ENCODE data around the gene KIF13A.
"Not testable (repeated sequence)": the region's sequence is repeated elsewhere in the genome, so short reads cannot be mapped to it uniquely, and the experiment has no call there.

KIF13A gene

DNA sequence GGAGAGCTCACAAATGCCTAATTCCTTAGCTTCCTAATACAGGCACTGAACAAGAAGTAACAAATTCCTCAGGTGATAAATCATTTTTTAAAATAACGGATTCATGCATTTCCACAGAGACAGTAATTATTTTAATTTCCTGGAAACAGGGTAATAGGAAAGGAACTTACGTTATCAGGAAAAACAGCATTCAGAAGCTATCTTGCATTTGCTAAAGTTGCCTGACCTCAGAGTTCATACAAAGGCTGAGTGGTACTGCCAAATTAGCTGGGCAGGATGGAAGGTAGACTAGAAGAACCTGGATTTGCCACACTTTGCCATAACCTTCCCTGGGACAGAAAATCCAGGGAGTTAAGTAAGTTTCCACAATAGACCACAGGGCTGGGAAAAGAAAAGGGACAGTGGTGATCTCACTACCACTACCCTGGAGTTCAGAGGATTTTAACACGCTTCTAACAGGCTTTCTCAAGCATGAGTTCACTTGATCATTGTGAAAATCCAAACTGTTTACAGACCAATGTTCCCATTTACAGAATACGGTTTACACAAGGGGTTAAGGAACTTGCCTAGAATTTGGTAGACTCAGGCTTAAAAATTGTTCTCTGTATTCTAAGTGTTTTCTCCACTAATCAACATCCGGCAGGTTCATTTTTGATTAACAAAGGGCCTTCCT is 57.0 kb downstream of the KIF13A start:
- Histone ChIP-seq H3K9me3 (no peaks in the 10 kb centered on the region), H3K4me3 (no peak overlapping the region), H3K36me3 (replicated peaks) (no peaks in the 10 kb centered on the region), H3K27me3 (ENCODE audit: low read depth) (no peaks in the 10 kb centered on the region), H3K4me1 (peaks cover 29% of the 10 kb centered on the region)
- DNase-seq (ENCODE audit: low spot score in 2 of 2), result no peak
- in situ Hi-C loops (cut with MboI; ENCODE audit: low sequenced_read_pairs), result no loop called here

DNA sequence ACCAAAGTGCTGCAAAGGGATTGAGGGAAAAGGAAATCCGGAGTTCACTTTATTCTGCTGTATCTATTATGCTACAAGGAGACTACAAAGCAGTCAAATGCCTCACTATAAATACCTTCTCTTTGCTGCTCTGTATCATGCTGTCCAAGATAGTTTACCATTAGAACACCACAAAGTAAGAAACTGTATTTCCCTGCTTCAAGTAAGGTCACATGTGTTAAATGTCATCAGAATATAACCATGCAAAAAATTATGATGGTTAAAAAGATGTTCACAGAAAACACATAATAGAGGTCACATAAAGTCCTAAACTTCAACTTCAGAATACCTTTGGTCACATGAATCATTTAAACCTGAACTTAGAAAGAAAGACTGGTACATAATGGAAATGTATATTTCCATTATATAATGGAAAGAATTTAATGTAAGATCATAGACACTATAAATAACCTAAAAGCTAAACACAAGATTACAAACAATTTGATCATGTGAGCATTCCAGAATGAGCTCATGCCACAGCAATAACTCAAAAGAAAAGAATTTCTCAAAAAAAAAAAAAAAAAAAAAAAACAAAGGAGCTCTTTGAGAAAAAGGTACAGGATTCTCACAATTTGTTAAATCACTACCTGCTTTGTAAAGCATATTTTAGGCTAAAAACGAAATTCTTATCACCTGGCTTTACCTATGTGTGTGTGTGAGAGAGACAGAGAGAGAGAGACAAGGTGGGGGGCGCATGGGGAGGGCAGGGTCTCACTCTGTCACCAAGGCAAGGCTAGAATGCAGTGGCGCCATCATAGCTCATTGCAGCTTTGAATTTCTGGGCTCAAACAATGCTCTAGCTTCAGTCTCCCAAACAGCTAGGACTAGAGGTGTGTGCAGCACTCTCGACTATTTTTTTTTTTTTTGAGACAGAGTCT is 58.7 kb downstream of the KIF13A start:
- no peak overlapping the region for H3K4me3 ChIP-seq
- no peak for DNase-seq (ENCODE audit: low spot score in 2 of 2)
- in situ Hi-C loops (cut with MboI; ENCODE audit: low sequenced_read_pairs), result no loop called here
- H3K4me1 ChIP-seq, result peaks cover 26% of the 10 kb centered on the region
- H3K9me3 ChIP-seq, result no peaks in the 10 kb centered on the region
- no peaks in the 10 kb centered on the region for H3K27me3 ChIP-seq (ENCODE audit: low read depth)
- H3K36me3 ChIP-seq (replicated peaks), result no peaks in the 10 kb centered on the region

DNA sequence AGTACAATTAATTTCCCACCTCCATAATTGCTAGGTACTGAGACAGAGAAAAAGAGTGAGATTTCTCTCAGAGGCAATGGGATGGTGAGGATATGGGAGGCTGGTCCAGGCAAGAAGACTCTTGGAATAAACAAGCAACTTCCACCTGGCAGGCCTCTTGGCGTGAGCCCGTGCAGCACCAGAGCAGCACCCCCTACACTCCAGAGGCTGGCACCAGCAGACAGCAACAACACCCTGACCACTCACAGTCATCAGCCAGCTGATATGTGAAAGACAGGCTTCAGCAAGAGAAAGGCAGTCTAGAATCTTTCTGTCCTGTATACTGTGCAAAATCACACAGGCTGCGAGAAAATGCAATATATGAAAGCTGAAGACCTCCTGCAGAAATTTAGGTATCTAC is 59.7 kb downstream of the KIF13A start:
- Histone ChIP-seq H3K27me3 (ENCODE audit: low read depth) (no peaks in the 10 kb centered on the region), H3K9me3 (no peaks in the 10 kb centered on the region), H3K4me1 (peaks cover 21% of the 10 kb centered on the region), H3K36me3 (replicated peaks) (no peaks in the 10 kb centered on the region), H3K4me3 (no peak overlapping the region)
- DNase-seq (ENCODE audit: low spot score in 2 of 2), result no peak
- in situ Hi-C loops (cut with MboI; ENCODE audit: low sequenced_read_pairs), result no loop called here

DNA sequence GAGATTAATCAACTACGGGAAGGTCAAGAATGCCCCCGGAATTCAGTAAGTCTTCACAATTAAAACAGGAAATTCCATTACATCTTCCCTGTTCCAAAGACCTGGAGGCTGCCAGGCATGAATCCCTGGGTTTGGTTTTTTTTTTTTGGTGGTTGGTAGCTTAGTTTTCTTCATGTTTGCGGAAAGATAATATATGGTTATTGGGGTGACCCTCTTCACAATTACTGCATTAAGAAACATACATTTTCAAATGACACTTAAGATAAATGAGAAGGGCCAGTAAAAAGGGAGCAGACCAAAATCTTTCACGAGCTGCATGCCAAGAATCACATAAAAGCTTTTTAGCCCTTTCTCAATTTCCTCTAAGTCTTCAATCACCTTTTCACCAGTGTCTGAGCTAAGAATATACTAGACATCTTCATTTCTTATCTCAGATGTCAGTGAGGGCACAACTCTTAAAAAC is 64.0 kb downstream of the KIF13A start:
- Histone ChIP-seq H3K4me3 (no peak overlapping the region), H3K9me3 (no peaks in the 10 kb centered on the region), H3K27me3 (ENCODE audit: low read depth) (no peaks in the 10 kb centered on the region), H3K4me1 (peaks cover under 1% of the 10 kb centered on the region; the same call in 1 of the 2 replicates), H3K36me3 (replicated peaks) (no peaks in the 10 kb centered on the region)
- no peak for DNase-seq (ENCODE audit: low spot score in 2 of 2)
- in situ Hi-C loops (cut with MboI; ENCODE audit: low sequenced_read_pairs), result no loop called here

DNA sequence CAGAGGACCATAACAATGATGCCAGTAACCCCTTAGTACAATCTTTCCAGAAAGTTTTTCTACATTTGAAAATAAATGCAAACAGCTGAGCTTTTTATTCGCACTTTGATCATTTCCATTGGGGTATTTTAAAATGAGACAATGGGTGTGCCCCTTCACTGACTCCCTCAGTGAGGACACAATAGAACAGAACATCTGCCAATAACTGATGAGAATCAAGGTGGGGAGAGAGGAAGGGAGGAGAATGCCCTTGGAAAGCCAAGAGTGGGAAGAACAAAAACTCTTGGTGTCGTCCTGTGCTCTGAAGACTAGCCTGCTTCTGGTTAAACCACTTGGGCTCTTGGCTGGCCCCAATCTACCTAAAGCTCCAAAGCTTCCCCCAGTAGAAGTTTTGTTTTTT is 66.0 kb downstream of the KIF13A start:
- in situ Hi-C loops (cut with MboI; ENCODE audit: low sequenced_read_pairs), result no loop called here
- Histone ChIP-seq H3K36me3 (replicated peaks) (no peaks in the 10 kb centered on the region), H3K9me3 (no peaks in the 10 kb centered on the region), H3K27me3 (ENCODE audit: low read depth) (no peaks in the 10 kb centered on the region), H3K4me3 (no peak overlapping the region), H3K4me1 (no peaks in the 10 kb centered on the region)
- no peak for DNase-seq (ENCODE audit: low spot score in 2 of 2)

DNA sequence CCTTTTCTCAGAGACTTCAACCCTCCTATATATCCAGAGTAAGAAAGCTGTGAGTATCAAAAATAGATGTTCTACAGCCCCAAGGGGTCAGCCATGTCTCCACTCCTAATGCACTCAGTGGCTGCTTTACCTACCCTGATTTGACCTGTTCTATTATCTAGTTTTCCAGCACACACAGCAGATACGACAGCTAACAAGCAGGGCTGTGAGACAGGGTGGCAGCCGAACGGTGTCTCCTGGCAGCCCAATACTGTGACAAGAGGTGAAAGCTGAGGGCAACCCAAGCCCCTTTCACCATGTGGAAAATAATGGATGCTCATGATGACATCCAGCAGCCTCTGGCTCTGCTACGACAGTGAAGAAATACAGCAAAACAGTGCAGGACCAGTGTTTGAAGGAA is 67.9 kb downstream of the KIF13A start:
- Histone ChIP-seq H3K27me3 (ENCODE audit: low read depth) (no peaks in the 10 kb centered on the region), H3K9me3 (no peaks in the 10 kb centered on the region), H3K36me3 (replicated peaks) (no peaks in the 10 kb centered on the region), H3K4me3 (no peak overlapping the region), H3K4me1 (no peaks in the 10 kb centered on the region)
- in situ Hi-C loops (cut with MboI; ENCODE audit: low sequenced_read_pairs), result no loop called here
- DNase-seq (ENCODE audit: low spot score in 2 of 2), result no peak

DNA sequence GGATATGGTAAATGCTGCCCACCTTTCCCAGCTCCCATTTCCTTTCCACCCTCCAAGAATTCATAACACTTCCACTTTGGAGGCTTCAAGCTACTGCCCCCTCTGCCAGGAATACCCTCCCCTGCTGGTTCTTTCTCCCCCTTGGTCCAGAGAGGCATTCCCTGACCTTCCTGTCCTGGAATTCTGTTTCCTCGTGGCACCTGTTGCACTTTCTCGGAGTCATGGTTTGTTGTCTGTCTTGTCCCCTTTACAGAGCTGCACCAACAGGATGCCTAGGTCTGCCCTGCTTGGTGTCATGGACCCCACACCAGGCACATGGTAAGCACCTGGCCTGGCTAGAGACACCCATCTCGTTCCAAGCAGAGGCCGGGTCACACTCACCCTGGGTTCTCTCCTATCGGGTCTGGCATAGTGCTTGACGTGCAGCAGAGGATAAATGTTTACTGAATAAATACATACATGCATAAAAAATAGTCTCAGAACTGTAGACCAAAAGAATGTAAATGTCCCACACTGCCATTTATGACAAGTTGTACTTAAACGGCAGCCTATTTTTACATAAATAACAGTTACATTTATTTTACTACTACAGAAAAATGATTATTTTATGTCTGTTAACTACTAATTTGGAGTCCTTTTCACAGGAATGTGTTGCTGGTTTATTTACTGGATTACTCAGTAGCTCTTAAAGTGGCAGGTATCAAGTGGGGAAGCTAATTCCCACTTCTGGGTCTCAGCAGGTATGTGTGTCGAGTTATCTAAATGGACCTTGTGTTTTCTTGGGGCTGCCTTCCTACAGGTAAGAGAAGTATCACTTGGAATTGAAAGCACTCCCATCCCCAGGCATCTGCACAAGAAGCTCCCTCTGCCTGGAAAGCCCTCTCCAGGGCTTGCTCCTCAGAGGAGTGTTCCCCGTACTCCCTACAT is 69.3 kb downstream of the KIF13A start:
- no peaks in the 10 kb centered on the region for H3K36me3 ChIP-seq (replicated peaks)
- no peaks in the 10 kb centered on the region for H3K4me1 ChIP-seq
- in situ Hi-C loops (cut with MboI; ENCODE audit: low sequenced_read_pairs), result no loop called here
- H3K4me3 ChIP-seq, result no peak overlapping the region
- no peaks in the 10 kb centered on the region for H3K9me3 ChIP-seq
- H3K27me3 ChIP-seq (ENCODE audit: low read depth), result no peaks in the 10 kb centered on the region
- DNase-seq (ENCODE audit: low spot score in 2 of 2), result no peak

DNA sequence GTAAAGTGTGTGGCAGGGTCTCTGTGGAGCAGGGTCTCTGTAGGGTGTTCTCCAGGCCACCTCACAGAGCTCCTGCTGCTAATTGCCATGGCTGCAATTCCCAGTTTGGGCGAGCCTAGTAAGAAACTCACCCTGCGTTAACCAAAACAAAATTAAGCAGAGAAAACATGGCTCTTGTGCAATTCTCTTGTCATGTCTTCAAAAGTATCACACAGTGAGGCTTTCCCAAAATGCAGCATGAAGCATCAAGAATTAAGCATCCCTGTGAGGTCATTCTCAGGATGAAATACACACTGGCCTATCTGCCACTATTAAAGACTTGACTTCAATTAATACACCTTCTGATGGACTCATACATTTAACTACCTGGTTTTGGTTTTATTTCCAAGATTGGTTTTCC is 72.8 kb downstream of the KIF13A start:
- no peak for DNase-seq (ENCODE audit: low spot score in 2 of 2)
- Histone ChIP-seq H3K9me3 (no peaks in the 10 kb centered on the region), H3K36me3 (replicated peaks) (no peaks in the 10 kb centered on the region), H3K27me3 (ENCODE audit: low read depth) (no peaks in the 10 kb centered on the region), H3K4me3 (no peak overlapping the region), H3K4me1 (no peaks in the 10 kb centered on the region)
- in situ Hi-C loops (cut with MboI; ENCODE audit: low sequenced_read_pairs), result no loop called here

DNA sequence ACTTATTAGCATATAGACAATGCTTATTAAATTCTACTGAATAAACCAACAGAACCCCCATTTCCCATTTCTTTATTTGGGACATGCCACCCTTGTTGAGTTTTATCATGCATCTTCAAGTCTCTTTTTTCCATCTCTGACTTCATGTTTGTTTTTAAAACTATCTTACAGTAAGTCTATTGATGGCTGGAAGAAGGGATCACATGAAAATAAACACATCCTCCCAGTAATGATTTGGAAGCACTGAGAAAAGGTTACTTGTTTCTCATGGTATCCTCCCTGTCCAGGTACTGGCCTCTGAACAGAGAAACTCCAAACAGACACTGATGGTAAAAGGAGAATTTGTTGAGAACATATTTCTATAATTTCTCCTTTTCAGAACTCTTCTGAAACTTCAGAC is 74.9 kb downstream of the KIF13A start:
- H3K9me3 ChIP-seq, result no peaks in the 10 kb centered on the region
- no peaks in the 10 kb centered on the region for H3K4me1 ChIP-seq
- no peaks in the 10 kb centered on the region for H3K36me3 ChIP-seq (replicated peaks)
- no peak for DNase-seq (ENCODE audit: low spot score in 2 of 2)
- in situ Hi-C loops (cut with MboI; ENCODE audit: low sequenced_read_pairs), result no loop called here
- no peaks in the 10 kb centered on the region for H3K27me3 ChIP-seq (ENCODE audit: low read depth)
- no peak overlapping the region for H3K4me3 ChIP-seq

DNA sequence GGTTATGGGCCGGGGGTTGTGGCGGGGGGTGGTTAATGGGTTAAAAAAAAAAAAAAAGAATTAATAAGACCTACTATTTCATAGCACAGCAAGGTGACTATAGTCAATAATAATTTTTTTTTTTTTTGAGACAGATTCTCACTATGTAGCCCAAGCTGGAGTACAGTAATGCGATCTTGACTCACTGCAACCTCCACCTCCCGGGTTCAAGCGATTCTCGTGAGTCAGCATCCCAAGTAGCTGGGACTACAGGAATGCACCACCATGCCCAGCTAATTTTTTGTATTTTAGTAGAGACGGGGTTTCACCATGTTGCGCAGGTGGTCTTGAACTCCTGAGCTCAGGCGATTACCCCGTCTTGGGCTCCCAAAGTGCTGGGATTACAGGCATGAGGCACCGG is 75.8 kb downstream of the KIF13A start:
- in situ Hi-C loops (cut with MboI; ENCODE audit: low sequenced_read_pairs); DNase-seq (ENCODE audit: low spot score in 2 of 2); H3K4me3 ChIP-seq; H3K4me1 ChIP-seq; H3K9me3 ChIP-seq; H3K36me3 ChIP-seq (replicated peaks); H3K27me3 ChIP-seq (ENCODE audit: low read depth): not testable (repeated sequence)

DNA sequence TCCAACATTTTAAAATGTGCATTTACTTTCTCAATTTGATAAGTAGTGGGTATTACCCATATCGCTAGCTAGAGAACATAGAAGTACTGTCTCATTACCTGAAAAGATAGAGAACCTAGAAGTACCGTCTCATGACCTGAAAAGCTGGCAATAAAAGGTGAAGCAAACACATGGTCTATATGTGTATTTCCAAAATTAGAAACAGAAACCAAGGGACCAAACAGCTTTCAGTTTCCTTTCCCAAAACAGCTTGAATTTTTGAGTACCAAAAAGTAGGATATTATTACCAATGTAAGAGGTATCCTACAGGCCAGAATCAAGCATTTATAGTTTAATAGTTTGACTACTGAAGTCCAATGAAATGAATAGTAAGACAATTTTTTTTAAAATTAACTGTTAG is 77.2 kb downstream of the KIF13A start:
- no peaks in the 10 kb centered on the region for H3K27me3 ChIP-seq (ENCODE audit: low read depth)
- no peak for DNase-seq (ENCODE audit: low spot score in 2 of 2)
- H3K4me3 ChIP-seq, result no peak overlapping the region
- in situ Hi-C loops (cut with MboI; ENCODE audit: low sequenced_read_pairs), result no loop called here
- no peaks in the 10 kb centered on the region for H3K4me1 ChIP-seq
- H3K36me3 ChIP-seq (replicated peaks), result no peaks in the 10 kb centered on the region
- no peaks in the 10 kb centered on the region for H3K9me3 ChIP-seq

DNA sequence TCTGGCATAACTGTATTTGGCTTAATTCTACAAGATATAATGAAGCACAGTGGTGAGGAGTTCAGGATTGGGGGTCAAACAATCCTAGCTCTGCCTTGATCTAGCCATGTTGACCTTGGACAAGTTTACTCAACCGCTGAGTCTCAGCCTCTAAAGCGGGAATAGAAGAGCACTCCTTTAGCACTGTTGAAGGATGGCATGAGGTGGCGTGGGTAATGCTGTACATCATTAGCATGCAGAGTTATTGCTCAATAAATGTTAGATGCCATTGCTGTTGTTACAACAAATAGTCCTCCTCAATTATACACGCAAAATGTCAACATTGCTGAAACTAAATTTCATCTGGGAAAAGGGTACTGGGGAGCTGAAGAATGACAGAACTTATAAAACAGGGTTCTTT is 78.6 kb downstream of the KIF13A start:
- H3K36me3 ChIP-seq (replicated peaks), result no peaks in the 10 kb centered on the region
- no peaks in the 10 kb centered on the region for H3K27me3 ChIP-seq (ENCODE audit: low read depth)
- no peaks in the 10 kb centered on the region for H3K9me3 ChIP-seq
- DNase-seq (ENCODE audit: low spot score in 2 of 2), result no peak
- H3K4me1 ChIP-seq, result no peaks in the 10 kb centered on the region
- in situ Hi-C loops (cut with MboI; ENCODE audit: low sequenced_read_pairs), result no loop called here
- H3K4me3 ChIP-seq, result no peak overlapping the region

DNA sequence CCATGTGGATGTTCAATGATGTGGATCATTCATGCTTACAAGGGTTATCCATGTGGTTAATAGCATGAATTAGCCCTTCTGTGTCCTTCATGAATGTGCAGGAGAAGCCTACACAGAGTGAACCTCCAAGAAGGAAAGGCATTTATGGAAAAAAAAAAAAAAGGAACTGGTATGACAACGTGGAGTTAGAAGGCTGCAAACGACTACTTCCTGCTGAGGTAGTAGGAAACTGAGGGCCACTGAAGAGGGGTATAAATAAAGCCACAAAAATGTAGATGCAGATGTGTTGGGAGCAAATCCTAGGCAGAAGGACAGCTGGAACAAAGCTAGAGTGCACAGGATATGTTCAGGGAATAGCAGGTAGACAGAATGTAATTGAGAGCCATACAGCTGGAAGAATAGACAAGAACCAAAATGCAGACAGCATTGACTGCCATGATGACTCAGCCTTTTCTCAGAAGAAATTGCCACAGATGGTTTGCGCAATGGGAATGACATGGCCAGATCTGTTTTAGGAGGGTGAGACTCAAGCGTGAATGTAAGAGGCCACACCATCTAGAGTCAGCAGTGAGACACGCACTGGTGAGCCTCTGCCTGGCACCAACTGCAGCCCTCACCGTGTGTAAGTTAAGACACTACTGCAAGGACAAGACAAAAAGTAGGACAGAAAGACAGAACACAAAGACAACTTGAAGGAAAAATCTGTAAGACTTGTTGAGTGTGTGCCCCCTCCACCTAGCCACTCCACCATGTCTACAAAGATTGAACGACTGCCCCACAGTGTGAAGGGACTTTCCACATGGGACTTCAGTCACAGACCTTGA is 79.8 kb downstream of the KIF13A start:
- Histone ChIP-seq H3K36me3 (replicated peaks) (no peaks in the 10 kb centered on the region), H3K4me3 (no peak overlapping the region), H3K9me3 (no peaks in the 10 kb centered on the region), H3K4me1 (0 out of 2 replicates have a peak, but pooled peaks cover 7% of the 10 kb centered on the region), H3K27me3 (ENCODE audit: low read depth) (no peaks in the 10 kb centered on the region)
- no peak for DNase-seq (ENCODE audit: low spot score in 2 of 2)
- in situ Hi-C loops (cut with MboI; ENCODE audit: low sequenced_read_pairs), result no loop called here

All from HAP-1 (cell line).